HG03060 (cell line): Measurements from ENCODE around the gene KCNJ18.
"Not testable (repeated sequence)": the region's sequence is repeated elsewhere in the genome, so short reads cannot be mapped to it uniquely, and the experiment has no call there.

Source experiments
- ATAC-seq: cut with Tn5 transposase; IDR thresholded peaks from one replicate; pipeline ENCODE4 v1.9.1; 2021; ENCODE audit warnings: low read depth, moderate number of reproducible peaks; ENCODE audit not compliant: unreplicated experiment

Gene KCNJ18

DNA sequence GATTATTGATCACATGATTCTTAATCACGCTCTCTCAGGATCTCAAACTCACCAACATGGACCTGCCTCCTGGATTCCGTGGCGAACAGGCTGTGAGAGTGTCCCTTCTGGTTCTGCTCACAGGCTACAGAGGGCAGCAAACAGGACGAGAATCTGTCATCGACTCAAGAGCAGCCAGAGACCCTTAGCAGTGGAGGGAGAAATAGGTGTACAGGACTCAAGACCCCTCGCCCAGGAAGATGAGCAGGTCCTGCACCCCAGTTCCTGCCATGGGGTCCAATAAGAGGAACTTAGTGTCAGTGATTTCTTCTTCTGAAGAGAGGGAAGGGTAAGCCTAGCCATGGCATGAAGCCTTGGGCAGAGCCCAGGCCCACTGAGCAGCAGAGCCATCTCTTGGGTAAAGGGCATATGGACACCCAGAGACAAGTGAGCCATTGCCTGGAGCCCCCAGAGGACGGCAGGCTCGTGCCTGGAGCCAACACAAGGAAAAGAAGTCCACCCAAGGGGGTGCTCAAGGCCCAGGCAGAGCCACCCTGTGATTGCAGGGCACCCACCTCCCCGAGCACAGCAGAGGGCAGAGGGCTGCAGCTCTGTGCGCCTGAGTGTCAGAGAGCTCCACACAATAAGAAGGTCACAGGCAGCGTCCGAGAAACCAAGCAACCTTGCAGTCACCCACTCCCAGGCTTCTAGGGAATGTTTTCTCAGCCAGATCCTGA is 27.3 kb downstream of the KCNJ18 start:
- ATAC-seq = not testable (repeated sequence)

DNA sequence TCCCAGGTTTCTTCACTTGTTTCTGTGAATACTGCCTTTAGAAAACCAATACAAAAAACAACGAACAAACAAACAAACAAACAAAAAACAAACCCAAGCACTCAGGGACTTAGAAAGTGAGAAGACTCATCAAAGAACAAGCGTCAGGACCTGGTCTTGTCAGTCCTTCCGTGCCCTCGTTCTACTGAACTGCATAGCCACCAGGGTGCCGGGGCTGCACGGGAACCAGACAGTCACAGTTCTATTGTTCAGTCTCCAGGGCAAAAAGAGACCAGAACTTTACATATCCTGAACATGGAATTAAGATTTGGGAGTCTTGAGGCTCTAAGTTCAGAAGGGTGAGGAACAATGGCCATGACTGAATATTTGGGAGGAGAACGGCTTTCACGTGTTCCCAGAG is 28.2 kb downstream of the KCNJ18 start:
- not testable (repeated sequence) for ATAC-seq

DNA sequence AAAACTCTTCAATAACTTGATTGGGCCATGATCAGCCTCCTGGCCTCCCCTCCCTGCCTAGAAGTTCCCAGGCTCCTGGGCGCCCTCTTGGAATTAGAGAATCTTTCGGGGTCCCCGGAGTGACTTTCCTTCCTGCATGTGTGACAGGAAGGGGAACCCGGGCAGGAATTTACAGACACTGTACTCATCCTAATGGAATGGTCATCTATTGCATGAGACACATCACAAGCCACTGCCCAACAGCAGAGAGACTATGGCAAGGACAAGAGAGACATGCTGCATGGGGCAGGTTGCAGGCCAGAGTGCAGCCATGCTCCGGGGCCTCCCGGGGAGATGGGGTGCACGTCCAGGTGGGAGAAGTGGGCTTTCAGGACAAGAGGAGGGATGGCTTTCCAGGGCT is 29.9 kb downstream of the KCNJ18 start:
- not testable (repeated sequence) for ATAC-seq

GRCh38 chr17:21724216-21725006 is 32.1 kb downstream of the KCNJ18 start:
- not testable (repeated sequence) for ATAC-seq

DNA sequence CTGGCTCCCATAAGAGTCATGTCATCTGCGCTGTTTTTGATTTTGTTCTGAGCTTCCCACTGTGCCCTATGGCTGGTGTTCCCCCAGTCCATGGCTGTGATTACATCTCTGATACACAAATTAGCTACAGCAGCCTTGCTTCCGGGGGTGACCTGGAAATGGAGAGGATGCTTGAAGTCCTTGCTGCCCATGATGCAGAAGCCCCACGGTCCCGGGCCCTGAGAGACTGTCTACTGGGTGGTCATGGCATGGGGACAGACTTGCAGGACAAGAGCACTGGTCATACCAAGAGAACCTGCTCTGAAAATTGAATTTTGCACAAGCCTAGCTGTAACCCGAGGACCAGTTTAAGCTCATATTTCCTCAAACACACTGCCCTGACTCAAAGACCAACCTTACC is 38.8 kb downstream of the KCNJ18 start:
- not testable (repeated sequence) for ATAC-seq

GRCh38 chr17:21733931-21734330 is 41.6 kb downstream of the KCNJ18 start:
- not testable (repeated sequence) for ATAC-seq

DNA sequence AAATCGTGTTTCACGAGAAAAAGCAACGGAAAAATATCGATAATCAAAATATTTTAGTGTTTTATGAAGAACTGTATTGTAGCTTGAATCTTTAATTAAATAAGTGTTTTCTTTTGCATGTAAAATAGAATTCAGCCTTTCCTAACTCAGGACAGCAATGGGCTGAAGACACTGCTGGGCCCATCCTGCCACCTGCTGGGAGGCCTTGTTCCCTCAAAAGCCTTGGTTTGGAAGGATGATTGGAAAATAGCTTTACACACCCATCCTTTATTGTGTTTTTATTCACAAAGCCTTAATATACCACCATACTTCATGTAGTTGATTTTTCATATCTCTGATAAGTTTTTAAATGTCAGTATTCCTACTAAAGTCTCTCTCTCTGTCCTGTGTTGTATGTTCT is 43.5 kb downstream of the KCNJ18 start:
- not testable (repeated sequence) for ATAC-seq

DNA sequence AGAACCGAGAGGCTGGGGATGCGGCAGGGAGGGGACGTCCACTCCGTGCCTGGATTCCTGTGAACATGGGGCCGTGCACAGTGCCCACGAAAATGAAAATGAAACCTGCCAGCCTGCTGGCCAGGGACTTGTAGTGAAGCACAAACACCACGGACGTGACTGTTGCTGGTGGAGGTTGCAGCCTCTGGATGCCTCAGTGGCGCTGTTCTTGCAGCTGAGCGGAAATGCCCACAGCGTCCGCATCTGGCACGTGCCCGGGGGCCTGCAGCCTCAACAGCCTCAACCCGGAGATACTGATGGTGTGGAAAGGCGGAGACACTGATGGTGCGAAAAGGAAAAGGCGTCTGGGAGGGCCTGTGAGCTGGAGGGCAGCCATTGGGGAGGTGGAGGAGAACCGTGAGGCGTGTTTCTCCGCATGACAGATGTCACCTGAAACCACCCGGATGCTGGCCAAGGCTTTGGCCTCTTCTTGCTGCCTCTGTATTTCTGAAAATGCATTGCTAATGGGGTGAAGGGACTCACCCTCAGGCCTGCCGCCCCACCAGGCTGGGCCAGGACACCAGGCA is 44.8 kb downstream of the KCNJ18 start:
- ATAC-seq = not testable (repeated sequence)

GRCh38 chr17:21738241-21738640 is 45.9 kb downstream of the KCNJ18 start:
- not testable (repeated sequence) for ATAC-seq

DNA sequence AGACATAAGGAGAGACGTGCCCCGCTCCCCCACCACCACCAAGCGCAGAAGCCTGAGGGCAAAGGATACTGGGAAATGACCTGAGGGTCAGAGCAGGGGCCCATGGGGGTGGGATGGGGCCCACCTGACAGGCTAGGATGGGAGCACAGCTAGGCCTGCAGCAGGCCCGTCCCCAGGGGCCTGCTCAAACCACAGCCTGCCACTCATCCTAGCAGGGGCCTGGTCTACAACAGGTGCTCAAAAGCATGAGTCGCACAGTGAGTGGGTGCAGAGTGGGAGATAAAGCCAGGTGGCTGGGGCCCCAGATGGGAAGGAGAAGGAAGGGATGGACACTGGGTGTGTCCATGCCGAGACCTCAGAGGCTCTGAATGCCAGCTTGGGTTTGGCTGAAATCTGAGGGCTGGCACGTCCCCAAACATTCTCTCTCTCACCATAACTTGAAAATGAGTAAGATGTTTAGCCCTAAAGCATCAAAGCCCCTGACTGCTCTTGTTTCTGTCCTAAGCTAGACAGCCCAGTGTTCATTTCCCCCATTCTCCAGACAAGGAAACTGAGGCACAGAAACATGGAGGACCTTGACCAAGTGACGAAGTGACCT is 46.7 kb downstream of the KCNJ18 start:
- ATAC-seq = not testable (repeated sequence)

- ATAC-seq = not testable (repeated sequence)
These were observed 47.2 kb downstream of the KCNJ18 start for GRCh38 chr17:21739485-21739884.

GRCh38 chr17:21740836-21741235 is 48.5 kb downstream of the KCNJ18 start:
- not testable (repeated sequence) for ATAC-seq

- ATAC-seq = not testable (repeated sequence)
These were observed 49.2 kb downstream of the KCNJ18 start for GRCh38 chr17:21741520-21741919.

GRCh38 chr17:21742326-21742725 is 50.0 kb downstream of the KCNJ18 start:
- no peak for ATAC-seq

DNA sequence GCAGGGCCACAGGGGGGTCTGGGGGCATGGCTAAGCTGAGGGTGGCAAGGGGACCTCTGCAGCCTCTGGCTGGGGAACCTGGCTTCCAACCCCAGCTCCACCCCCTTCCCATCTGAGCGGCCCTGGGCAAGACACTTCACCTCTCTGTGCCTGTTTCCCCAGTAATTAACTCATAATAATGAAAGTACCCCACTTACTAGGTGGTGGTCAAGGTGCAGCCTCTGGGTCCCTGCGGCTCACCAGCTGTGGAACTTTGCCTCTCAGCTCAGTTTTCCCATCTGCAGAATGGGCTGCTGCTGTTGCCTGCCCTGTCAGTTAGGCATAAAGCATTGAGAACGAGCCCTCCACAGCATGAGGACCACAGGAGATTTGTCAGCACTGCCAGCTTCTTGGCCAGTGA is 51.8 kb downstream of the KCNJ18 start:
- not testable (repeated sequence) for ATAC-seq

DNA sequence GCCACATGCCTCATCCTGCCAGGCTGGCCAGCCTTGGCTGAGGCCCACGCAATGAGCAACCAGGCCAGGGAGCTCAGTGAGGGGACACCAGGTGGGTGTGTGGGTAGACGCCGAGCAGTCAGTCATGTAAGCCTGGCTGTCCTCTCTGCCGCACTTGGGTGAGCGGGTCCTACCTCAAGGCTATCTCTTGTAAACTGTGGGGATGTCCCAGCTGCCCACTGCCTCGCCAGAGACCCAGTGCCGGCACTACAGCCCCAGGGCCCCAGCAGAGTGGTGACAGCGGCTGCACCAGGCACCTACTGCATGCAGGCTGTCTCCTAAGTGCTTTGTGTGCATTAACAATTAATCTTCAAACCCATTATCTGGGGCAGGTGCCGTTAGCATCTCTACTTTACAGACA is 52.3 kb downstream of the KCNJ18 start:
- ATAC-seq = not testable (repeated sequence)

- ATAC-seq = not testable (repeated sequence)
These were observed 53.2 kb downstream of the KCNJ18 start for GRCh38 chr17:21745385-21746054.

GRCh38 chr17:21746415-21746814 is 54.1 kb downstream of the KCNJ18 start:
- ATAC-seq = not testable (repeated sequence)

GRCh38 chr17:21747195-21747915 is 55.0 kb downstream of the KCNJ18 start:
- not testable (repeated sequence) for ATAC-seq

GRCh38 chr17:21748686-21749085 is 56.4 kb downstream of the KCNJ18 start:
- not testable (repeated sequence) for ATAC-seq
